HG03039 (cell line): ENCODE data around the gene MAP3K14.

Source experiments
- ATAC-seq: cut with Tn5 transposase; IDR thresholded peaks from one replicate; pipeline ENCODE4 v1.9.1; 2021; ENCODE audit warnings: mild to moderate bottlenecking, moderate library complexity; ENCODE audit not compliant: unreplicated experiment

MAP3K14 gene

GRCh38 chr17:45339646-45340605 lies 23.1 kb upstream of the MAP3K14 start:
- ATAC-seq = no peak

- no peak for ATAC-seq
Measured at GRCh38 chr17:45338996-45339535, 22.2 kb upstream of the MAP3K14 start.

- ATAC-seq = no peak
Measured at GRCh38 chr17:45338023-45338781, 21.4 kb upstream of the MAP3K14 start.

GRCh38 chr17:45336390-45337182 lies 19.8 kb upstream of the MAP3K14 start:
- no peak for ATAC-seq

- ATAC-seq = no peak
Measured at GRCh38 chr17:45335721-45336120, 18.9 kb upstream of the MAP3K14 start.

GRCh38 chr17:45334701-45335677 lies 18.2 kb upstream of the MAP3K14 start:
- ATAC-seq = no peak

GRCh38 chr17:45334231-45334630 lies 17.4 kb upstream of the MAP3K14 start:
- ATAC-seq = no peak

- no peak for ATAC-seq
Measured at GRCh38 chr17:45333702-45334092, 16.9 kb upstream of the MAP3K14 start.

- no peak for ATAC-seq
Measured at GRCh38 chr17:45332989-45333701, 16.3 kb upstream of the MAP3K14 start.

- ATAC-seq = no peak
Measured at GRCh38 chr17:45332505-45332904, 15.7 kb upstream of the MAP3K14 start.

- ATAC-seq = no peak
Measured at GRCh38 chr17:45326626-45327025, 9.8 kb upstream of the MAP3K14 start.

GRCh38 chr17:45325810-45326209 lies 9.0 kb upstream of the MAP3K14 start:
- ATAC-seq = no peak

GRCh38 chr17:45324336-45324735 lies 7.5 kb upstream of the MAP3K14 start:
- ATAC-seq = no peak

GRCh38 chr17:45322168-45322567 lies 5.3 kb upstream of the MAP3K14 start:
- ATAC-seq = no peak

- ATAC-seq = no peak
Measured at GRCh38 chr17:45320931-45321461, 4.2 kb upstream of the MAP3K14 start.

- ATAC-seq = no peak
Measured at GRCh38 chr17:45320349-45320930, 3.6 kb upstream of the MAP3K14 start.

- ATAC-seq = no peak
Measured at GRCh38 chr17:45319239-45319703, 2.5 kb upstream of the MAP3K14 start.

GRCh38 chr17:45318561-45319230 lies 1.9 kb upstream of the MAP3K14 start:
- no peak for ATAC-seq
